Rectal smooth muscle tissue (tissue), 1 donor: ENCODE data around the gene AMHR2.
"Not testable (repeated sequence)": the region's sequence is repeated elsewhere in the genome, so short reads cannot be mapped to it uniquely, and the experiment has no call there.

ENCODE experiments used
- H3K27ac ChIP-seq: one replicate; pipeline ENCODE4 v1.7.0; 2013; ENCODE audit warnings: low read depth, low read length, inconsistent platforms
- H3K27me3 ChIP-seq: one replicate; pipeline ENCODE4 v1.7.0; 2013; ENCODE audit warnings: low read length; ENCODE audit not compliant: control insufficient read depth, insufficient read depth
- H3K36me3 ChIP-seq: one replicate; pipeline ENCODE4 v1.7.0; 2013; ENCODE audit warnings: low read length; ENCODE audit not compliant: control insufficient read depth, insufficient read depth
- H3K4me1 ChIP-seq: one replicate; pipeline ENCODE4 v1.7.0; 2013; ENCODE audit warnings: low read length; ENCODE audit not compliant: control insufficient read depth, insufficient read depth
- H3K4me3 ChIP-seq: one replicate; pipeline ENCODE4 v1.7.0; 2013; ENCODE audit warnings: low read length
- H3K9ac ChIP-seq: one replicate; pipeline ENCODE4 v1.7.0; 2013; ENCODE audit warnings: low read length

Gene AMHR2

GRCh38 chr12:53388932-53389331 is 34.7 kb upstream of the AMHR2 start:
- Histone ChIP-seq H3K27ac (peak overlapping the region; percentile 58), H3K27me3 (no peaks in the 10 kb centered on the region), H3K36me3 (no peaks in the 10 kb centered on the region), H3K9ac (no peak overlapping the region), H3K4me3 (peak overlapping the region; percentile 1), H3K4me1 (peaks cover 33% of the 10 kb centered on the region)

GRCh38 chr12:53389702-53390101 is 34.0 kb upstream of the AMHR2 start:
- Histone ChIP-seq H3K27me3 (no peaks in the 10 kb centered on the region), H3K4me1 (peaks cover 29% of the 10 kb centered on the region), H3K4me3 (no peak overlapping the region), H3K9ac (no peak overlapping the region), H3K36me3 (no peaks in the 10 kb centered on the region), H3K27ac (peak overlapping the region; percentile 48)

- Histone ChIP-seq H3K4me3 (no peak overlapping the region), H3K36me3 (no peaks in the 10 kb centered on the region), H3K4me1 (peaks cover 24% of the 10 kb centered on the region), H3K27me3 (no peaks in the 10 kb centered on the region), H3K27ac (peak overlapping the region; percentile 33), H3K9ac (no peak overlapping the region)
Observed at GRCh38 chr12:53391724-53392123, 31.9 kb upstream of the AMHR2 start.

- Histone ChIP-seq H3K27me3 (no peaks in the 10 kb centered on the region), H3K9ac (no peak overlapping the region), H3K4me3 (no peak overlapping the region), H3K36me3 (no peaks in the 10 kb centered on the region), H3K4me1 (no peaks in the 10 kb centered on the region), H3K27ac (no peak overlapping the region)
Observed at GRCh38 chr12:53399896-53400295, 23.8 kb upstream of the AMHR2 start.

DNA sequence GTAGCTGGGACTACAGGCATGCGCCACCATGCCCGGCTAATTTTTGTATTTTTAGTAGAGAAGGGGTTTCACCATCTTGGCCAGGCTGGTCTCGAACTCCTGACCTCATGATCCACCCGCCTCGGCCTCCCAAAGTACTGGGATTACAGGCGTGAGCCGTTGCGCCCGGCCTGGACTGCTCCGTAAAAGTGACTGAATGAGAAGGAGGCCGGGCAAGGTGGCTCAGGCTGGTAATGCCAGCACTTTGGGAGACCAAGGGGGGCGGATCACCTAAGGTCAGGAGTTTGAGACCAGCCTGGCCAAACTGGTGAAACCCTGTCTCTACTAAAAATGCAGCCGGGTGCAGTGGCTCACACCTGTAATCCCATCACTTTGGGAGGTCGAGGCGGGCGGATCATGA is 21.3 kb upstream of the AMHR2 start:
- H3K27ac ChIP-seq, H3K9ac ChIP-seq, H3K27me3 ChIP-seq, H3K4me3 ChIP-seq, H3K4me1 ChIP-seq, H3K36me3 ChIP-seq: not testable (repeated sequence)

- Histone ChIP-seq H3K9ac (no peak overlapping the region), H3K4me3 (no peak overlapping the region), H3K27ac (no peak overlapping the region), H3K27me3 (no peaks in the 10 kb centered on the region), H3K4me1 (no peaks in the 10 kb centered on the region), H3K36me3 (no peaks in the 10 kb centered on the region)
Observed at GRCh38 chr12:53402871-53403270, 20.8 kb upstream of the AMHR2 start.

DNA sequence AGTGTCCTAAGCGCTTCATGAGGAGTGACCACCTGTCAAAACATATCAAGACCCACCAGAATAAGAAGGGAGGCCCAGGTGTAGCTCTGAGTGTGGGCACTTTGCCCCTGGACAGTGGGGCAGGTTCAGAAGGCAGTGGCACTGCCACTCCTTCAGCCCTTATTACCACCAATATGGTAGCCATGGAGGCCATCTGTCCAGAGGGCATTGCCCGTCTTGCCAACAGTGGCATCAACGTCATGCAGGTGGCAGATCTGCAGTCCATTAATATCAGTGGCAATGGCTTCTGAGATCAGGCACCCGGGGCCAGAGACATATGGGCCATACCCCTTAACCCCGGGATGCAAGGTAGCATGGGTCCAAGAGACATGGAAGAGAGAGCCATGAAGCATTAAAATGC is 12.7 kb upstream of the AMHR2 start:
- Histone ChIP-seq H3K4me3 (no peak overlapping the region), H3K36me3 (peaks cover 14% of the 10 kb centered on the region), H3K4me1 (peaks cover 24% of the 10 kb centered on the region), H3K27me3 (no peaks in the 10 kb centered on the region), H3K27ac (no peak overlapping the region), H3K9ac (no peak overlapping the region)

DNA sequence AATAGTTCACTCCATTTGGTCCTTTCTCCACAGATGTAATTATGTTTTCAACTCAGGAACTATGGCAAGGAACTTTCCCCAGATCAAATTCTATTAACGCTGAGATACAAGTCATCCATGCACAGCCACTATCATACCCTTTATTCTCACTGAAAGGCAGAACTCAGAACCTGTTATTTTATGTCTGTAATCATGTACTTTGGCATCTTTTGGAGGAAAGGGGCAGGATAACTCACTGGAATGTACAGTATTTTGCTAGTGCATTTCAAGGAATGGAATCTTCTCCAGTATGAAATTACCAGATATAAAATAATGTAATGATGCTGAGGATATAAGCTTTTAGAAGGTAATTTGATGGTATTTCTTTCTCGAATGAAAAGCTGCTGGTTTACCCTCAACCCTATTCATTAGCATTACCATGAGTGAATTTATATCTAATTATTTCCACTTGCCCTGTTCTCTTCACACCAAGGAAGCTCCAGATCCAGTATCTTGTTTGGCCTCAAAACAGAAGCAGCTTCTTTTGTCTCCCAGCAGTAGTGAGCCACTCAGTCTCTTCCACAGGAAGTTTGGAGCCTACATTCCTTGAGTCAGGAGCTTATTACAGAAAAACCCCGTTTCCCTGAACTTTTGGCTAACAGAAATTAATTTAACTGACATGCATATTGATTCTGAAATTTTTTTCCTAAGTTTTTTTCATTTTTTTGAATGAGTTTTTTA is 10.0 kb upstream of the AMHR2 start:
- no peak overlapping the region for H3K4me3 ChIP-seq
- H3K9ac ChIP-seq: no peak overlapping the region
- H3K27ac ChIP-seq: peak overlapping the region; percentile 53
- H3K27me3 ChIP-seq: no peaks in the 10 kb centered on the region
- H3K4me1 ChIP-seq: peaks cover 24% of the 10 kb centered on the region
- peaks cover 14% of the 10 kb centered on the region for H3K36me3 ChIP-seq

- Histone ChIP-seq H3K9ac (no peak overlapping the region), H3K4me3 (no peak overlapping the region), H3K27me3 (no peaks in the 10 kb centered on the region), H3K4me1 (peaks cover 24% of the 10 kb centered on the region), H3K27ac (peak overlapping the region; percentile 73), H3K36me3 (peaks cover 10% of the 10 kb centered on the region)
Observed at GRCh38 chr12:53414756-53415417, 8.8 kb upstream of the AMHR2 start.

DNA sequence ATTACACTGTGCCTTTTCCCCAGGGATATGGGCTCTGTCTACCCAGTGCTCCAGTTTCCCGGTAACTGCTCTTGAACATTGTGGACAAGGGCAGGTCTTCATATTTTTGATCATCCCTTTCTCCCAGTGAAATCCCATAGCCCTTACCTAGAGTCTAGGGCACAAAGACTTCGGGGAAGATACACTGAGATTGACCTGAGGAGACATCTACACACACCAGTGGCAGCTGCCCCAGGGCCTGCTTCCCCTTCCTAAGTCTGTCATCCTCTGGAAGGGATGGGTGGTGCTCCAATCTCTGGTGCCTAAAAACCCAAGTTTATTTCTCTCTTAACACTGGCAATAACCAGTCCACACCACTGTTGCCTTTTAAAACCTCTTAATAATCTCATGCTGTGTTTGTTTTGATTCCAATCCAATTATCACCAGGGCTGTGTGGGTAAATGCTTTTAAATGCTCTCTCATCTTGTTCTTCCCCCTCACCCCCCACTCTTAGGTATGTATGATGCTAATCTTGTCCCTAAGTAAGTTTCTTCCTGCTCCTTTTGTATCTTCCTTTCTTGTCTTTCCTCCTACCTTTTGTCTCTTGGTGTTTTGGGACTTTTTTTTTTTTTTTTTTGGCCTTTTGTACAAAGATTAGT is 7.8 kb upstream of the AMHR2 start:
- H3K36me3 ChIP-seq, H3K4me3 ChIP-seq, H3K27me3 ChIP-seq, H3K9ac ChIP-seq: not testable (repeated sequence)
- H3K27ac ChIP-seq: peak overlapping the region; percentile 73
- H3K4me1 ChIP-seq: peaks cover 24% of the 10 kb centered on the region

- not testable (repeated sequence) for H3K27me3 ChIP-seq, H3K9ac ChIP-seq, H3K27ac ChIP-seq, H3K4me3 ChIP-seq, H3K36me3 ChIP-seq
- H3K4me1 ChIP-seq: peaks cover 27% of the 10 kb centered on the region
Observed at GRCh38 chr12:53417291-53417816, 6.3 kb upstream of the AMHR2 start.

DNA sequence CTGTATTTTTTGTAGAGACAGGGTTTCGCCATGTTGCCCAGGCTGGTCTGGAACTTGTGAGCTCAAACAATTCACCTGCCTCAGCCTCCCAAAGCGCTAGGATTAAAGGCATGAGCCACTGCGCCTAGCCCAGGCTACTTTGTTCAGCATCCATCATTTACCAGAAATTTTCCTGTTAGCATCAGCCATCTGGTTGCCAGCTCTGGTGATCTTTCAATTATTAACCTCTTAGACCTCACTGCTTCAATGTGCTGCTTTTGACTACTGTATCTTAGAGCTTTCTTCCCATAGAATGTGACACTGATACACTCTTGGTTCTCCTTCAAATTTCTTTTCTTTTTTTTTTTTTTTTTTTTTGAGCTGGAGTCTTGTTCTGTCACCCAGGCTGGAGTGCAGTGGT is 5.4 kb upstream of the AMHR2 start:
- Histone ChIP-seq H3K36me3 (no peaks in the 10 kb centered on the region), H3K4me3 (no peak overlapping the region), H3K27ac (no peak overlapping the region), H3K9ac (no peak overlapping the region), H3K4me1 (peaks cover 22% of the 10 kb centered on the region), H3K27me3 (no peaks in the 10 kb centered on the region)
